Measurements from ENCODE around the gene GNG13. TPM values are rescaled to one million over a fixed set of nuclear protein-coding genes. Genes with fewer than 3 reads are reported as not detected.

Gene GNG13
- total RNA-seq, 2 donors from 2014 or later = not detected

GRCh38 chr16:804193-805048, 3.9 kb upstream of the GNG13 start:
- Histone ChIP-seq H3K27me3 (peaks cover 4 to 21% of the 10 kb centered on the region in 2 donors), H3K4me3 (no peak overlapping the region), H3K36me3 (no peaks in the 10 kb centered on the region), H3K9me3 (no peaks in the 10 kb centered on the region), H3K4me1 (peaks cover 0 to 24% of the 10 kb centered on the region in 2 donors), H3K27ac (no peak overlapping the region)
- TF ChIP-seq CTCF (IDR thresholded peaks at IDR 0.05) = no peak
- DNase-seq (ENCODE audit: low spot score) = no peak

GRCh38 chr16:803754-804080, 3.2 kb upstream of the GNG13 start:
- Histone ChIP-seq H3K9me3 (no peaks in the 10 kb centered on the region), H3K27me3 (peaks cover 4 to 21% of the 10 kb centered on the region in 2 donors), H3K4me3 (no peak overlapping the region), H3K27ac (no peak overlapping the region), H3K4me1 (peaks cover 0 to 24% of the 10 kb centered on the region in 2 donors), H3K36me3 (no peaks in the 10 kb centered on the region)
- no peak for TF ChIP-seq CTCF (IDR thresholded peaks at IDR 0.05)
- no peak for DNase-seq (ENCODE audit: low spot score)

- Histone ChIP-seq H3K27ac (no peak overlapping the region), H3K9me3 (no peaks in the 10 kb centered on the region), H3K27me3 (peaks cover 4 to 21% of the 10 kb centered on the region in 2 donors), H3K4me1 (peaks cover 0 to 19% of the 10 kb centered on the region in 2 donors), H3K4me3 (no peak overlapping the region), H3K36me3 (no peaks in the 10 kb centered on the region)
- TF ChIP-seq CTCF (IDR thresholded peaks at IDR 0.05) = no peak
- no peak for DNase-seq (ENCODE audit: low spot score)
These were observed 2.6 kb upstream of the GNG13 start for GRCh38 chr16:802914-803753.

- no peaks in the 10 kb centered on the region for H3K36me3 ChIP-seq
- no peak overlapping the region for H3K27ac ChIP-seq
- H3K9me3 ChIP-seq = no peaks in the 10 kb centered on the region
- no peak for TF ChIP-seq CTCF (IDR thresholded peaks at IDR 0.05)
- H3K4me1 ChIP-seq = peaks cover 0 to 15% of the 10 kb centered on the region in 2 donors
- H3K27me3 ChIP-seq = peaks cover 4 to 21% of the 10 kb centered on the region in 2 donors
- no peak for DNase-seq (ENCODE audit: low spot score)
- no peak overlapping the region for H3K4me3 ChIP-seq
These were observed 1.9 kb upstream of the GNG13 start for GRCh38 chr16:802461-802860.

GRCh38 chr16:801584-802363, 1.2 kb upstream of the GNG13 start:
- peaks cover 0 to 11% of the 10 kb centered on the region in 2 donors for H3K4me1 ChIP-seq
- H3K4me3 ChIP-seq = no peak overlapping the region
- no peak for TF ChIP-seq CTCF (IDR thresholded peaks at IDR 0.05)
- H3K27ac ChIP-seq = no peak overlapping the region
- H3K9me3 ChIP-seq = no peaks in the 10 kb centered on the region
- no peaks in the 10 kb centered on the region for H3K36me3 ChIP-seq
- peaks cover 4 to 21% of the 10 kb centered on the region in 2 donors for H3K27me3 ChIP-seq
- DNase-seq (ENCODE audit: low spot score) = no peak
